Fibroblast of skin of left quadriceps (primary cell): ENCODE measurements around the gene EEIG1.

Source experiments
- DNase-seq, 2 experiments: peaks; one replicate each; pipeline ENCODE4 v3.0.0-alpha.2; 2013; ENCODE audit warnings: low read depth in 2 of 2

Gene EEIG1

GRCh38 chr9:127941062-127941960, 39.5 kb downstream of the EEIG1 start:
- no peak for DNase-seq

GRCh38 chr9:127940593-127940992, 40.2 kb downstream of the EEIG1 start:
- DNase-seq = no peak

DNA sequence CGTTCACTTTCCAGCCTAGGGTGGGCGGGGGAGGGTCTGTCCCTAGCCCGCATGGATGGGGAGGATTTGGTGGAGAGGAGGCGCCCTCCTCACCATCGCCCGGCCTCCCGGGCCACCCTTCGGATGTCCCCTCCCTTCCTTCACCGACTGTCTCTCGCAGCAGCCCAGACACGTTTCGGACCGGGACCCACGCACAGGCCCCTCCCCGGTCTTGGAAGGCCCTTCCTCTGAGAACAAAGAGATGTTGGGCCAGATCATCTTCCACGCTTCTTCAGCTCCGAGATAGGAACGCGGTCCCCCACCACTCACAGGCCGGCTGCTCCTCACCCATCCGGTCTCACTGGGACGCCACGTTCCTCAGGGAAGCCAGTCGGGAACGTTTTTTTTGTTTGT, 42.5 kb downstream of the EEIG1 start:
- no peak for DNase-seq

- DNase-seq = peak; percentile 64 to 67
Measured at GRCh38 chr9:127937388-127938297, 43.1 kb downstream of the EEIG1 start, which contains the start of gene DPM2. DPM2 (minus strand) TSS chr9:127937854; CDS start chr9:127937820, 34 bp downstream.

GRCh38 chr9:127937056-127937387, 43.8 kb downstream of the EEIG1 start:
- no peak for DNase-seq

GRCh38 chr9:127936347-127936852, 44.4 kb downstream of the EEIG1 start:
- no peak for DNase-seq

GRCh38 chr9:127935765-127936221, 45.0 kb downstream of the EEIG1 start:
- no peak for DNase-seq

GRCh38 chr9:127934986-127935385, 45.8 kb downstream of the EEIG1 start:
- no peak for DNase-seq

- DNase-seq = no peak
Measured at GRCh38 chr9:127934248-127934647, 46.5 kb downstream of the EEIG1 start.

DNA sequence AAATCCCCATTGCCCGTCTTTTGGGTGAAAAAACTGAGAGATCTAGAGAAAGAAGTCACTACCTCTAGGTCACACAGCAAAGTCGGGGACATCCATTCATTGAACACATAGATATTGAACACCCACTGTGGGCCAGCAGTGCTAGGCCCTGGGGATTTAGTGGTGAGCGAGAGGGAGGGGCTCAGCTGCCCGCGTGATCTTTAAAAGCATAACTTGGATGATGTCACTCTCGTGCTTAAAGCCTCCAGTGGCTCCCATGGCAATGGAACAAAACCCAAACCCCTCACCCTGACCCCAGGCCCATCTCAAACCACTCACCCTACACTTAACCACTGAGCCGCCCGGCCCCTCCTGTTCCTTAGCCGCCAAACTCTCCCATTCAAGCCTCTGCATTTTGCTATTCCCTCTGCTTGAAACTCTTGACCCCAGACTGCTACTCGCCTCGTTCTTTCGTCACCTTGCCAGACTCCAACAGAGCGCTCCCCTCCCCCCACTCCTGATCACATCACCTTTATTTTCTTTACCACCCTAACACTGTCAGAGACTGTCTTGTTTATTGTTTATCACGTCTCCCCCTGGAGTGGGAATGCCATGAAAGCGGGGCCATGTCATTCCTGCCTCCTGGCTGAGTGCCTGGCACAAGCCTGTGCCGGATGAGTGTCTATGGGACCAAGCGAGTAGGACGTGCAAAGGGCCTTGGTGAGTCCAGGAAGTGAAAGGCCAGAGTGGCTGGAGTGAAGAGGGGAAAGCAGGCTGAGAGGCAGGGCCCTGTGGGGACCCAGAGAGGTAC, 49.5 kb downstream of the EEIG1 start:
- no peak for DNase-seq
